ENCODE data around the gene SEPTIN3. TPM values are rescaled to one million over a fixed set of nuclear protein-coding genes. Genes with fewer than 3 reads are reported as not detected.

The SEPTIN3 gene
- total RNA-seq, 1 donor from 2014 or later: 12.8 TPM

DNA sequence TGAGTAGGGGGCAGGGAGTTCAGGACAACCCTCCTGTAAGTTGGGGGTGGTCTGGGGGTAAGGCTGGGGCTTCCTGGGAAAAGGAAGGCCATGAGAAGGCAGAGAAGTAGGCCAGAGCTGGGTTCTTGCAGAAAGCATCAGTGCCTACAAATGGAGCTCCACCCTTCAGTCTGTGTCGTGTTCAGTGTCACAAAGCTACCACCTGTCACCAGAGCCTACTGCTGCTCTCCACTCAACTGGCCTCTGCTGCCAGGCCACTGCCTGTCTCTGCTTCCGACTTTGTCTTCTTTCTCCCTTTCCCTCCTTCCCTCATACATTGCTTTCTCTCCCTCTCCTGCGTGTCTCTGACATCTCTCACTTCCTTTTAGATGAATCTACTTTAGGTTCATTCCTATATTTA, 26.0 kb downstream of the SEPTIN3 start:
- Histone ChIP-seq H3K27ac (no peak overlapping the region), H3K9me3 (ENCODE audit: low read depth) (no peaks in the 10 kb centered on the region), H3K4me3 (no peak overlapping the region), H3K4me2 (no peak overlapping the region), H3F3A (ENCODE audit: low read depth) (no peaks in the 10 kb centered on the region), H2AFZ (replicated peaks) (no peak overlapping the region), H3K4me1 (no peaks in the 10 kb centered on the region), H3K9ac (no peak overlapping the region), H4K20me1 (ENCODE audit: low read depth) (no peaks in the 10 kb centered on the region), H3K36me3 (no peaks in the 10 kb centered on the region), H3K27me3 (no peaks in the 10 kb centered on the region), H3K79me2 (ENCODE audit: low read depth) (no peaks in the 10 kb centered on the region)
- no peaks in the 10 kb centered on the region for H3K9me3 Mint-ChIP-seq
- H3K36me3 Mint-ChIP-seq: peaks cover 38% of the 10 kb centered on the region
- TF ChIP-seq, protein P1, sequence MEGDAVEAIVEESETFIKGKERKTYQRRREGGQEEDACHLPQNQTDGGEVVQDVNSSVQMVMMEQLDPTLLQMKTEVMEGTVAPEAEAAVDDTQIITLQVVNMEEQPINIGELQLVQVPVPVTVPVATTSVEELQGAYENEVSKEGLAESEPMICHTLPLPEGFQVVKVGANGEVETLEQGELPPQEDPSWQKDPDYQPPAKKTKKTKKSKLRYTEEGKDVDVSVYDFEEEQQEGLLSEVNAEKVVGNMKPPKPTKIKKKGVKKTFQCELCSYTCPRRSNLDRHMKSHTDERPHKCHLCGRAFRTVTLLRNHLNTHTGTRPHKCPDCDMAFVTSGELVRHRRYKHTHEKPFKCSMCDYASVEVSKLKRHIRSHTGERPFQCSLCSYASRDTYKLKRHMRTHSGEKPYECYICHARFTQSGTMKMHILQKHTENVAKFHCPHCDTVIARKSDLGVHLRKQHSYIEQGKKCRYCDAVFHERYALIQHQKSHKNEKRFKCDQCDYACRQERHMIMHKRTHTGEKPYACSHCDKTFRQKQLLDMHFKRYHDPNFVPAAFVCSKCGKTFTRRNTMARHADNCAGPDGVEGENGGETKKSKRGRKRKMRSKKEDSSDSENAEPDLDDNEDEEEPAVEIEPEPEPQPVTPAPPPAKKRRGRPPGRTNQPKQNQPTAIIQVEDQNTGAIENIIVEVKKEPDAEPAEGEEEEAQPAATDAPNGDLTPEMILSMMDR (IDR thresholded peaks at IDR 0.05): no peak
- no peak for TF ChIP-seq EZH2phosphoT487 (IDR thresholded peaks at IDR 0.05)
- no peak for TF ChIP-seq EZH2 (IDR thresholded peaks at IDR 0.05)
- peaks cover 4% of the 10 kb centered on the region for H3K4me1 Mint-ChIP-seq
- H3K4me3 Mint-ChIP-seq: no peak overlapping the region
- DNase-seq (ENCODE audit: low spot score): no peak
- H3K27me3 Mint-ChIP-seq (ENCODE audit: insufficient read depth, low read depth): peaks cover 6% of the 10 kb centered on the region
- no peak overlapping the region for H3K27ac Mint-ChIP-seq

DNA sequence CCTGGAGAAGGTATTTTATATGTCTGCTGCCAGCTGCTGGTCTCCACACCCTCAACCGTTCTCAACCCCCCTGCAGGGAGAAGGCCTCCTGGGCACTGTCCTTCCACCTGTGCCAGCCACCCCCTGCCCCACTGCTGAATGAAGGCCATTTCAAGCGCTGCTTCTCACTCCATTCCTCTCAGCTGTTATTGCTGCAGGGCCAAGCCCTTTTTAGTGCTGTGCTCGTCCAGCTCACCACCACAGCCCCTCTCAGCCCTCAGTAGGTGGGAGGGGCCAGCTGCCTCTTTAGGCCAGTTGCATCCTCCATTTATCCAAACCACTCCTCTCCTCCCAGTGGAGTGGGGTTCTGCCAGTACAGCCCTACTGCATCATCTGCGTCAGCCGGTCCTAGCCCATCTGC, 27.6 kb downstream of the SEPTIN3 start:
- H3F3A ChIP-seq (ENCODE audit: low read depth): no peaks in the 10 kb centered on the region
- no peaks in the 10 kb centered on the region for H3K36me3 ChIP-seq
- H3K9me3 Mint-ChIP-seq: no peaks in the 10 kb centered on the region
- no peak overlapping the region for H3K9ac ChIP-seq
- H3K9me3 ChIP-seq (ENCODE audit: low read depth): no peaks in the 10 kb centered on the region
- H3K27ac ChIP-seq: no peak overlapping the region
- H3K4me3 Mint-ChIP-seq: no peak overlapping the region
- H2AFZ ChIP-seq (replicated peaks): no peak overlapping the region
- no peak for DNase-seq (ENCODE audit: low spot score)
- H3K27me3 ChIP-seq: peaks cover 5% of the 10 kb centered on the region
- H3K79me2 ChIP-seq (ENCODE audit: low read depth): no peaks in the 10 kb centered on the region
- peaks cover 34% of the 10 kb centered on the region for H3K36me3 Mint-ChIP-seq
- peaks cover 12% of the 10 kb centered on the region for H3K4me1 Mint-ChIP-seq
- H3K27me3 Mint-ChIP-seq (ENCODE audit: insufficient read depth, low read depth): peaks cover 6% of the 10 kb centered on the region
- H3K4me3 ChIP-seq: no peak overlapping the region
- no peak overlapping the region for H3K4me2 ChIP-seq
- H4K20me1 ChIP-seq (ENCODE audit: low read depth): no peaks in the 10 kb centered on the region
- no peak overlapping the region for H3K27ac Mint-ChIP-seq
- TF ChIP-seq EZH2 (IDR thresholded peaks at IDR 0.05): no peak
- TF ChIP-seq, protein P1 (IDR thresholded peaks at IDR 0.05): no peak
- TF ChIP-seq EZH2phosphoT487 (IDR thresholded peaks at IDR 0.05): no peak
- H3K4me1 ChIP-seq: no peaks in the 10 kb centered on the region

DNA sequence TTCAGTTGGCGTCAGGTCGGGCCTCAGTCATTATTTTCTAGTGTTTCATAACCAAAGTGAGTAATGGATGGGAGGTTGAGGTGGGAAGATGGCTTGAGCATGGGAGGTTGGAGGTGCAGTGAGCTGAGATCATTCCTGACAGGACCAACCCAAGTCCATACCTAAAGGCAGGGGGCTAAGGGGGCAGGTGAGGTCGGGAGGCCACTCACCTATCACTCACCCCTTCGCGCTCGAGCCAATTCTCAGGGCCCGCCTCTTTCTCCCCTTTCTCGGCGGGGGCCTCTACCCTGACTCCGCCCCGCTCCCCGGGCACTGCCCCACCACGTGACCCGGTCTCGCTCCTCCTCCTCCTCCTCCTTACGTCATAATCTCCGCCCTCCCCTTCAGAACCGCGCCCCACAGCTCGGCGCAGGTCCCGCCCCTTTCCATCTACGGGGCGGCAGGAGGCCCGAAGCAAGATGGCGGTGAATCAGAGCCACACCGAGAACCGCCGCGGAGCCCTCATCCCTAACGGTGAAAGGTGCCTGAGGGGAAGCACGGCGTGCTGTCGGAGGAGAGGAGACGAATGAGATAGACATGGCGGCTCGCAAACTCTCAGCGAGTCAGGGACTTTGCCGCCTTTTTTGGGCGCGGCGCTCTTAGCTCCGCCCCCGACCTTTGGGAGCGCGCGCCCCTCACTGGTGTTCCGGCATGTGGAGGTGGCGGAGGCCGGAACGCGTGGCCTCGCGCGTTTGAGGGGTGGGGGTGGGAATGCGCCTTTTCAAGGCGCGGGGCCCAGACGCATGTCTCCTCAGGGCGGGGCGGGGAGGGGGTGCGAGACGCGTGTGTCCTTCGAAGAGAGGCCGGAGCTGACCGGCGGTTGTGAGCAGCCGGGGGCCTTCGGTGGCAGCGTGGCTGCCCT, 29.4 kb downstream of the SEPTIN3 start, which contains the start of gene WBP2NL:
WBP2NL (plus strand) TSS at position 428 of the 901 bp plus-strand sequence; CDS start at position 459, 31 bp downstream.
- TF ChIP-seq EZH2 (IDR thresholded peaks at IDR 0.05) (no peak), EZH2phosphoT487 (IDR thresholded peaks at IDR 0.05) (no peak)
- TF ChIP-seq, protein P1 (IDR thresholded peaks at IDR 0.05): no peak
- peaks cover 8% of the 10 kb centered on the region for H3K27me3 ChIP-seq
- no peaks in the 10 kb centered on the region for H3F3A ChIP-seq (ENCODE audit: low read depth)
- H3K4me1 ChIP-seq: no peaks in the 10 kb centered on the region
- peak within 1 kb of the TSS; percentile 78 for H3K27ac Mint-ChIP-seq
- no peaks in the 10 kb centered on the region for H4K20me1 ChIP-seq (ENCODE audit: low read depth)
- no peak within 1 kb of the TSS for H3K4me3 ChIP-seq
- H3K4me3 Mint-ChIP-seq: no peak within 1 kb of the TSS
- H2AFZ ChIP-seq (replicated peaks): no peak within 1 kb of the TSS
- H3K27me3 Mint-ChIP-seq (ENCODE audit: insufficient read depth, low read depth): peaks cover 2% of the 10 kb centered on the region
- no peak for DNase-seq (ENCODE audit: low spot score)
- H3K4me1 Mint-ChIP-seq: peaks cover 12% of the 10 kb centered on the region
- peaks cover 27% of the 10 kb centered on the region for H3K36me3 Mint-ChIP-seq
- no peak within 1 kb of the TSS for H3K9ac ChIP-seq
- no peak within 1 kb of the TSS for H3K4me2 ChIP-seq
- no peaks in the 10 kb centered on the region for H3K9me3 ChIP-seq (ENCODE audit: low read depth)
- no peaks in the 10 kb centered on the region for H3K79me2 ChIP-seq (ENCODE audit: low read depth)
- H3K27ac ChIP-seq: no peak within 1 kb of the TSS
- no peaks in the 10 kb centered on the region for H3K36me3 ChIP-seq
- H3K9me3 Mint-ChIP-seq: no peaks in the 10 kb centered on the region

All from neural progenitor cell (in vitro differentiated cells).